GM13976 (cell line): ENCODE data around the gene C1QTNF5.

Experiments used
- DNase-seq: peaks from one replicate; pipeline ENCODE4 v3.0.0; 2012; ENCODE audit warnings: low spot score
- in situ Hi-C: fragments of 300-500 bp; cut with MboI; formaldehyde crosslinking; loops from one replicate; pipeline ENCODE4 v1.12.0; 2022; ENCODE audit warnings: low sequenced_read_pairs, mixed read lengths, inconsistent platforms; ENCODE audit not compliant: unreplicated experiment
- TF ChIP-seq, protein P1 (sequence below): IDR thresholded peaks from 2 replicates; pipeline ENCODE4 v1.5.1; 2012; ENCODE audit warnings: borderline replicate concordance, mild to moderate bottlenecking; ENCODE audit not compliant: insufficient read depth; ENCODE audit errors: extremely low read depth, missing control alignments, control extremely low read depth

C1QTNF5 gene

GRCh38 chr11:119317592-119318239, 23.0 kb downstream of the C1QTNF5 start:
- in situ Hi-C loops = no loop called here
- DNase-seq = no peak
- TF ChIP-seq, protein P1, sequence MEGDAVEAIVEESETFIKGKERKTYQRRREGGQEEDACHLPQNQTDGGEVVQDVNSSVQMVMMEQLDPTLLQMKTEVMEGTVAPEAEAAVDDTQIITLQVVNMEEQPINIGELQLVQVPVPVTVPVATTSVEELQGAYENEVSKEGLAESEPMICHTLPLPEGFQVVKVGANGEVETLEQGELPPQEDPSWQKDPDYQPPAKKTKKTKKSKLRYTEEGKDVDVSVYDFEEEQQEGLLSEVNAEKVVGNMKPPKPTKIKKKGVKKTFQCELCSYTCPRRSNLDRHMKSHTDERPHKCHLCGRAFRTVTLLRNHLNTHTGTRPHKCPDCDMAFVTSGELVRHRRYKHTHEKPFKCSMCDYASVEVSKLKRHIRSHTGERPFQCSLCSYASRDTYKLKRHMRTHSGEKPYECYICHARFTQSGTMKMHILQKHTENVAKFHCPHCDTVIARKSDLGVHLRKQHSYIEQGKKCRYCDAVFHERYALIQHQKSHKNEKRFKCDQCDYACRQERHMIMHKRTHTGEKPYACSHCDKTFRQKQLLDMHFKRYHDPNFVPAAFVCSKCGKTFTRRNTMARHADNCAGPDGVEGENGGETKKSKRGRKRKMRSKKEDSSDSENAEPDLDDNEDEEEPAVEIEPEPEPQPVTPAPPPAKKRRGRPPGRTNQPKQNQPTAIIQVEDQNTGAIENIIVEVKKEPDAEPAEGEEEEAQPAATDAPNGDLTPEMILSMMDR = no peak

GRCh38 chr11:119316729-119317591, 23.7 kb downstream of the C1QTNF5 start, which contains the start of gene MCAM:
TSS of gene MCAM (minus strand) at chr11:119317130. CDS start at chr11:119317101, 29 bp downstream.
- peak; percentile 68 for DNase-seq
- in situ Hi-C loops = no loop called here
- TF ChIP-seq, protein P1 = no peak

DNA sequence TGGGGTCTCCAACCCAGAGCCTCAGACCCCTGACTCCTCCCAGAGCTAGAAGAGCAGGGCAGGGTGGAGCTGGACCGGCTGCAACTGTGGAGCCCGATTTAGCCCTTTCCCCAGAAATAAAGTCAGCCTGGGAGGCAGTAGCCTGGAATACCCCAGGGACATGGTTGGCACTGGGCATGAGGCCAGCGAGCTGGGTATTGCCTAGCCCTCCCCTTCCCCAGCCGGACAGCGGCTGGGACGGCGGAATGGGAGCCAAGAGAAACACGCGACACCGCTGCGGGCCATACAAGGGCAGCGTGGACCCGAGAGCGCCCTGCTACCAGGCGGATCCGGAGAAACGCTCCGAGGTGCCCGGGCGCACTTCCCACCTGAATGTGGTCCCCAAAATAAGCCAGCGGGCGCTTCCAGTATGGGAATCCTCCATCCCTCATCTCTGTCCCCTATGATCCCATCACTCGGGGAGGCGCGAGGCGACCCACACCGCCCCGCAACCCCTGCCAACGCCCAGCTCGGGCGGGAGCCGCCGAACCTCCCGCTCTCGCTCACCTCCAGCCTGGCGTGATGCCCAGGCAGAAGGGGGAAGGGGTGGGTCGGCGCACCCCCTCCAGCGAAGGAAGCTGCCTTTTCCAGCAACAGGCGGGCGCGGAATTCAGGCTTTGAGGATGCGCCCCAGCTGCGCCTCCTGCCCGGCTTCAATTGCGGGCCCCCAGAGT, 24.5 kb downstream of the C1QTNF5 start:
- DNase-seq = no peak
- in situ Hi-C loops = no loop called here
- TF ChIP-seq, protein P1 = no peak

- in situ Hi-C loops = no loop called here
- TF ChIP-seq, protein P1 = no peak
- DNase-seq = no peak
These were observed 25.3 kb downstream of the C1QTNF5 start for GRCh38 chr11:119315131-119316015.

- in situ Hi-C loops = no loop called here
- no peak for DNase-seq
- TF ChIP-seq, protein P1 = no peak
These were observed 26.0 kb downstream of the C1QTNF5 start for GRCh38 chr11:119314726-119315125.
